ENCODE data around the gene MPV17L. TPM values are rescaled to one million over a fixed set of nuclear protein-coding genes. Genes with fewer than 3 reads are reported as not detected.
"Not testable (repeated sequence)": the region's sequence is repeated elsewhere in the genome, so short reads cannot be mapped to it uniquely, and the experiment has no call there.

MPV17L gene
- total RNA-seq (not detected), total RNA-seq (0 reads per million in 2 donors)

GRCh38 chr16:15395631-15396508 is at the start of gene MPV17L:
TSS of gene MPV17L (plus strand) at chr16:15395754. CDS start at chr16:15395898, 144 bp downstream.
- not testable (repeated sequence) for H3K36me3 Mint-ChIP-seq (ENCODE audit: low read depth); H3K4me3 Mint-ChIP-seq; H3K27ac Mint-ChIP-seq; DNase-seq; ATAC-seq; H3K9me3 ChIP-seq (ENCODE audit: control insufficient read depth, low read length, poor library complexity, severe bottlenecking); H3K4me1 Mint-ChIP-seq
- peaks cover 44% of the 10 kb centered on the region for H3K27me3 Mint-ChIP-seq

DNA sequence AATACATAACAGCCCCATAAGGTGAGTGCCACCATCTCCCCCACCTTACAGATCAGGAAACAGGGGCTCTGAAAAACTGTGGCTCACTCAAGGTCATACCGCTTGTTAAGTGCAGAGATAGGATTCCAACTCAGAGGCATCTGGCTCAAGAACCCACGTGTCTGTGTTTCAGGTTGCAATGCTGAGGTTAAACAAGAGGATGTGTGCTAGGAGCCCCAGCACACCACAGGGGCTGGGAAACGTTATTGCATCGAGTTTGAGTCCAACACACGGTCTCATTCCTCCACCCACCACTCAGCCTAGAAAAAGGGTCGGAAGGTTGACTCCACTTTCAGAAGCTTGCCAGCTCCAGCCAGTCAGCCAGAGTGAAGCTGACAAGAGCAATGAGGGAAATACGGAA is 46.8 kb upstream of the MPV17L start:
- not testable (repeated sequence) for H3K27me3 Mint-ChIP-seq; ATAC-seq; H3K9me3 ChIP-seq (ENCODE audit: control insufficient read depth, low read length, poor library complexity, severe bottlenecking); H3K4me3 Mint-ChIP-seq; H3K36me3 Mint-ChIP-seq (ENCODE audit: low read depth); H3K27ac Mint-ChIP-seq; H3K4me1 Mint-ChIP-seq; DNase-seq

DNA sequence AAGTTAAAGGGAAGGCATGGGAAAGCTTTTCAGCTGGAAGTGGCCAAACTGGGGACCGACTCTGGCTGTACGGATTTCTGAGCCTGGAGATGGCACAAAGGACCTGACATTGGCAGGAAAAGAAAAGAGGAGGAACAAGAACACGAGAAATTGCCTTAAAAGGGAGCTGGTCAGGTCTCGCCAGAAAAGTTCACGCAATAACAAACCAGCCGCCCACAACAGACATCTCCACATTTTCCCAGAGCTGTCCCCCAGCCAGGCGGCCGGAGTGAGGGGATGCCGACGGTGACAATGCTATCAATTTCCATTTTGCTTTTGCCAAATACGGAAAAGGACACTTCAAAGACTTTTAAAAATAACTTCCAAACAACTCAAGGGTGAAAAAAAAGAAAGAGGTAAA is 44.3 kb upstream of the MPV17L start:
- not testable (repeated sequence) for H3K9me3 ChIP-seq (ENCODE audit: control insufficient read depth, low read length, poor library complexity, severe bottlenecking); H3K27me3 Mint-ChIP-seq; DNase-seq; H3K36me3 Mint-ChIP-seq (ENCODE audit: low read depth); H3K27ac Mint-ChIP-seq; ATAC-seq; H3K4me1 Mint-ChIP-seq; H3K4me3 Mint-ChIP-seq

GRCh38 chr16:15351745-15352144 is 43.8 kb upstream of the MPV17L start:
- ATAC-seq; H3K9me3 ChIP-seq (ENCODE audit: control insufficient read depth, low read length, poor library complexity, severe bottlenecking); H3K4me1 Mint-ChIP-seq: not testable (repeated sequence)

GRCh38 chr16:15352852-15353251 is 42.7 kb upstream of the MPV17L start:
- not testable (repeated sequence) for H3K4me1 Mint-ChIP-seq; ATAC-seq; H3K36me3 Mint-ChIP-seq (ENCODE audit: low read depth); H3K4me3 Mint-ChIP-seq; H3K9me3 ChIP-seq (ENCODE audit: control insufficient read depth, low read length, poor library complexity, severe bottlenecking); DNase-seq; H3K27me3 Mint-ChIP-seq; H3K27ac Mint-ChIP-seq

More at GRCh38 chr16:15351745-15352144, 43.8 kb upstream of the MPV17L start:
- H3K4me3 Mint-ChIP-seq; DNase-seq; H3K27me3 Mint-ChIP-seq; H3K36me3 Mint-ChIP-seq (ENCODE audit: low read depth); H3K27ac Mint-ChIP-seq: not testable (repeated sequence)

DNA sequence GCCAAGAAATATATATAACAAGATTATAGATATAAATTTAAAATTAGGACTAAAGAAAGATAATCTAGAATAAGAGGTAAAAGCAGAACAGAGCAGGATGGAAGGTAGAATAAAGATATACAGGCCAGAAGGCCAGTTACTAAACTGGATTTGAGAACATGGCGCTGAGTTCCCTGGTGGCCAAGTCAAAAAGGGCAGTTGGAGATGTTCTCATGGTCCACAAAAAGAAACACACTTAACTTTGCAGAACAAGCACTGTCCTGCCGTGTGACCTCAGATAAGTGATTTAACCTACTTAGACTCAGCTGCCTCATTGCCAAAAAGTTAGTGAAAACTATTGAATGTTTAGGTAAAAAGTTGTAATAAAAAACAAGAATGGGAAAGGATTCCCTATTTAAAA is 40.7 kb upstream of the MPV17L start:
- H3K27me3 Mint-ChIP-seq; DNase-seq; ATAC-seq; H3K4me3 Mint-ChIP-seq; H3K36me3 Mint-ChIP-seq (ENCODE audit: low read depth); H3K9me3 ChIP-seq (ENCODE audit: control insufficient read depth, low read length, poor library complexity, severe bottlenecking); H3K4me1 Mint-ChIP-seq; H3K27ac Mint-ChIP-seq: not testable (repeated sequence)

DNA sequence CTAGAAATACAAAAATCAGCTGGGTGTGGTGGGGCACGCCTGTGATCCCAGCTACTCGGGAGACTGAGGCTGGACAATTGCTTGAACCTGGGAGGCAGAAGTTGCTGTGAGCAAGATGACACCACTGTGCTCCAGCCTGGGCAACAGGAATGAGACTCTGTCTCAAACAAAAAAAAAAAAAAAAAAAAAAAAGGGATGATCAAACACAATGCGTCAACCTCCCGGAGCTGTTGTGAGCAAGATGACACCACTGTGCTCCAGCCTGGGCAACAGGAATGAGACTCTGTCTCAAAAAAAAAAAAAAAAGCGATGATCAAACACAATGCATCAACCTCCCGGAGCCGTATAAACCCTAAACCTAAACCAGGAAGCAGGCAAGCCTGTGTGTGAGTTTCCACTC is 38.1 kb upstream of the MPV17L start:
- not testable (repeated sequence) for H3K4me1 Mint-ChIP-seq; H3K27me3 Mint-ChIP-seq; H3K36me3 Mint-ChIP-seq (ENCODE audit: low read depth); DNase-seq; H3K27ac Mint-ChIP-seq; H3K9me3 ChIP-seq (ENCODE audit: control insufficient read depth, low read length, poor library complexity, severe bottlenecking); ATAC-seq; H3K4me3 Mint-ChIP-seq

GRCh38 chr16:15378194-15378593 is 17.4 kb upstream of the MPV17L start, which contains the start of gene NPIPA5:
TSS of gene NPIPA5 (minus strand) at chr16:15378294. CDS start at chr16:15378294, 0 bp downstream.
- DNase-seq; H3K4me3 Mint-ChIP-seq; H3K36me3 Mint-ChIP-seq (ENCODE audit: low read depth); H3K4me1 Mint-ChIP-seq; ATAC-seq; H3K27ac Mint-ChIP-seq; H3K27me3 Mint-ChIP-seq; H3K9me3 ChIP-seq (ENCODE audit: control insufficient read depth, low read length, poor library complexity, severe bottlenecking): not testable (repeated sequence)

DNA sequence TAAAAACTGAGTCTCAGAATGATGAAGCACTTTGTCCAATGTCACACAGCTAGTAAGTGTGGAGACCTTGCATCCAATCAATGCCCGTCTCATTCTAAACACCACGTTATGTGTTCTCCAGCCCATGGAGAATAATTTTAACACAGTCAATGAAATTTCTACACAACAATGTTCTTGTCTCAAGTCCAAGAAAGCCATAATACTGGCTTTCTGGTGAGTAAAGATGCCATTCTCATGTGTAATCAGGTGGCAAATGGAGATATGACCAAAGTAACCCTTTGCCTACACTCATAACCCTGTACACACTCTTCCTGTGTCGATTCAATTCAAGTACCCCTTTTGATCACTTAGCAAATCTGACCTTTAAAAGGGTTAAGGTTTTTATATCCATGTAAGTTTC is 12.7 kb upstream of the MPV17L start:
- H3K4me3 Mint-ChIP-seq, ATAC-seq: not testable (repeated sequence)

GRCh38 chr16:15388060-15388459 is 7.5 kb upstream of the MPV17L start:
- H3K4me3 Mint-ChIP-seq; DNase-seq; H3K4me1 Mint-ChIP-seq; H3K9me3 ChIP-seq (ENCODE audit: control insufficient read depth, low read length, poor library complexity, severe bottlenecking); H3K27ac Mint-ChIP-seq; H3K36me3 Mint-ChIP-seq (ENCODE audit: low read depth); ATAC-seq: not testable (repeated sequence)
- peaks cover 19% of the 10 kb centered on the region for H3K27me3 Mint-ChIP-seq

More for the DNA sequence above, 12.7 kb upstream of the MPV17L start:
- H3K27ac Mint-ChIP-seq; H3K36me3 Mint-ChIP-seq (ENCODE audit: low read depth); H3K9me3 ChIP-seq (ENCODE audit: control insufficient read depth, low read length, poor library complexity, severe bottlenecking); H3K27me3 Mint-ChIP-seq; DNase-seq; H3K4me1 Mint-ChIP-seq: not testable (repeated sequence)

DNA sequence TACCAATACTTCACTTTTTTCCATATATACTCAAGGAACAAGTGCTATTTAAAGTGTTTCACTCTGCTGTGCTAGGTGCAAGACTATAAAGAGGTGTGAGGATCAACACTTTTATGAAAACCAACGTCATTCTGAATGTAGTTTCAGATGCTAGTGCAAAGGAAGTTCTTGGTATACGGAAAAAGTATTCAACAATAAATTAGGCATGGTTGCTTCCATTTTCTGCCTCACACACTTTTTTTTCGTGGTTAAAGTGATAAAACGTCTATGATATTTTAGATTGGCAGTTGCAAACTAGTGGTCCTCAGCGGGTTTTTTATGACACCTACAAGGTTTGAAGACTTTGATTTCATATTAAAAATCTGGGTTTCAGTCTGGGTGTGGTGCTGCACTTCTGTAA is 5.6 kb upstream of the MPV17L start:
- not testable (repeated sequence) for H3K27ac Mint-ChIP-seq; DNase-seq; H3K36me3 Mint-ChIP-seq (ENCODE audit: low read depth); H3K4me1 Mint-ChIP-seq; H3K4me3 Mint-ChIP-seq; ATAC-seq; H3K9me3 ChIP-seq (ENCODE audit: control insufficient read depth, low read length, poor library complexity, severe bottlenecking)
- H3K27me3 Mint-ChIP-seq: peaks cover 30% of the 10 kb centered on the region

DNA sequence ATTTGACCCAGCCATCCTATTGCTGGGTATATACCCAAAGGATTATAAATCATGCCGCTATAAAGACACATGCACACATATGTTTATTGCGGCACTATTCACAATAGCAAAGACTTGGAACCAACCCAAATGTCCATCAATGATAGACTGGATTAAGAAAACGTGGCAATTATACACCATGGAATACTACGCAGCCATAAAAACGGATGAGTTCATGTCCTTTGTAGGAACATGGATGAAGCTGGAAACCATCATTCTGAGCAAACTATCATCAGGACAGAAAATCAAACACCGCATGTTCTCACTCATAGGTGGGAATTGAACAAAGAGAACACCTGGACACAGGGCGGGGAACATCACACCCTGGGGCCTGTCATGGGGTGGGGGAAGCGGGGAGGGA is 2.5 kb upstream of the MPV17L start:
- not testable (repeated sequence) for H3K36me3 Mint-ChIP-seq (ENCODE audit: low read depth); ATAC-seq; H3K9me3 ChIP-seq (ENCODE audit: control insufficient read depth, low read length, poor library complexity, severe bottlenecking); H3K4me1 Mint-ChIP-seq; H3K4me3 Mint-ChIP-seq; DNase-seq; H3K27ac Mint-ChIP-seq
- peaks cover 41% of the 10 kb centered on the region for H3K27me3 Mint-ChIP-seq

GRCh38 chr16:15396509-15396829 is 915 bp downstream of the MPV17L start:
- not testable (repeated sequence) for H3K4me1 Mint-ChIP-seq; H3K36me3 Mint-ChIP-seq (ENCODE audit: low read depth); ATAC-seq; H3K4me3 Mint-ChIP-seq; H3K27ac Mint-ChIP-seq; DNase-seq; H3K9me3 ChIP-seq (ENCODE audit: control insufficient read depth, low read length, poor library complexity, severe bottlenecking)
- H3K27me3 Mint-ChIP-seq: peaks cover 39% of the 10 kb centered on the region
